Putamen (tissue), 1 donor: Measurements from ENCODE around the gene FOXA3.

Experiments used
- DNase-seq: peaks from one replicate; pipeline ENCODE4 v3.0.0-alpha.2; 2016; ENCODE audit warnings: low spot score

Gene FOXA3

DNA sequence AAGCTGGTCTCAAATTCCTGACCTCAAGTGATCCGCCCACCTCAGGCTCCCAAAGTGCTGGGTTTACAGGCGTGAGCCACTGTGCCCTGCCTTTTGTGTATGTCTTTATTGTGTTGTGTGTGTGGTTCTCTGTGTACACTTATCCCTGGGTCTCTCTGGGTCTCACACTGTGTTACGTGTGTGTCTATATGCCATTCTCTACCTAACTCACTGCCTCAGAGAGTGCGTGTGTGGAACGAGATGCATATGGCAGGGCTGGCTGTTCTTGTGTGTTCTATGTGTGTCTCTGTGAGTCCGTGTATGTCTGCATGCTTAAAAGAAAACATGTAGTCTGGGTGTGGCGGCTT is 10.5 kb downstream of the FOXA3 start:
- DNase-seq, result no peak

- DNase-seq, result no peak
Observed at GRCh38 chr19:45876161-45876410, 12.0 kb downstream of the FOXA3 start.

- no peak for DNase-seq
Observed at GRCh38 chr19:45876411-45877197, 12.5 kb downstream of the FOXA3 start.

- no peak for DNase-seq
Observed at GRCh38 chr19:45878043-45878794, 14.1 kb downstream of the FOXA3 start.

DNA sequence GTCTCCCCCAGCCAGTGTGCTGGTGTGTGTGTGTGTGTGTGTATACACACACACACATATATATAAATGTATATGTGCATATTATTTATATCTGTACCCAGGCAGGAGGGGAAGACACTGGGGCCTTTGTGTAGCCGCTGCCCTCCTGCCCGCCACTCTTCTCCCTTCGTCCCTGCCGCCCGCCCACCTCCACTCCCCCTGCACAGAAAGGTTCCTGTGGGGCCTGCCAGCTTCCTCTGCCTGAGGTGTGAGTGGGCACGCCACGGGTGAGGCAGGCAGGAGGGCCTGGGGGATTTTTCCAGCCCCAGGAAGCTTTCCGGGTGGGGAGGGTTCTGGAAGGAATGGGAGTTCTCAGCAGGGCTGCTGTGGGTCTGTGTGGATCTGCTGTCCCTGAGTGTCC is 14.9 kb downstream of the FOXA3 start:
- DNase-seq, result no peak

DNA sequence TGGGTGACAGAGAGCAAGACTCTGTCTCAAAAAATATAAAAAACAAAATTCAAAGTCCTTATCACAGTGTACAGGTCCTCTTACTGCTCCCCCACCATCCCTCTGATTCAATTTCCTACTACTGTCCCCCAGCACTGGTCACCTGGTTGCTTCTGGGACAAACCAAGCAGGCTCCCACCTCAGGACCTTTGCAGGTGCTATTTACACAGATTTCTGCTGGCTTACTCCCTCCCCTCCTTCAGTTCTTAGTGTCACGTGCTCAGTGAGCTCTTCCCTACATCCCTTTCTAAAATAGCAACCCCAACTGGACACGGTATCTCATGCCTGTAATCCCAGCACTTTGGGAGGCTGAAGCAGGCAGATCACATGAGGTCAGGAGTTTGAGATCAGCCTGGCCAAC is 15.8 kb downstream of the FOXA3 start:
- DNase-seq, result no peak

GRCh38 chr19:45881082-45881908 is 17.2 kb downstream of the FOXA3 start:
- no peak for DNase-seq

DNA sequence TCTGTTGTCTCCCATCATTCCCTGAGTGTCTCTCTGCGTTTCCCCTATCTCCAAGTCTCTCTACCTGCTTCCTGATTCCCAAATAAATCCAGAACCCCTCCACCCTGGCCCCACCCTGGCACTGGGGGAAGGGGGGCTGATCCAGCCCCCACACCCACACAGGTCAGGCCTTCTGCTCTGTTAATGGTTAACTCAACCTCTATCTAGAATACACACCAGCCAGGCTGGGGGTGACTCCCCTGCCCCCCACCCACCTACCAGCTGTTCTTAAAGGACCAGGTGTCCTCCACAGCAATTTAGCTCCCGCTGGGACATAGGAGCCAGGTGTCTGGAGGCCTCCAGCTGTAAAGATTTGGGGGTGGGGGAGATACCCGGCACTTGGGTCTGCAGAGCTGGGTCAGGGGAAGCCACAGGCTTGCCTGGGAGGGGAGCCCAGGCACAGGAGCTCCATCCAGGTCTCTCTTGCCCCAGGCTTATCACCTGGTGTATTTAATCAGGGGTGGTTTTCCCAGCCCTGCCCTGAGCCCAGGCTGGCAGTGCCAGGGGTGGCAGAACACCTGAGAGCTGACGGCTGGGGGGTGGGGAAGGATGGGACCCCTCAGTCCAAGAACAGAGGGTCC is 17.9 kb downstream of the FOXA3 start:
- no peak for DNase-seq

- peak; percentile 41 for DNase-seq
Observed at GRCh38 chr19:45882652-45883585, 18.8 kb downstream of the FOXA3 start.

DNA sequence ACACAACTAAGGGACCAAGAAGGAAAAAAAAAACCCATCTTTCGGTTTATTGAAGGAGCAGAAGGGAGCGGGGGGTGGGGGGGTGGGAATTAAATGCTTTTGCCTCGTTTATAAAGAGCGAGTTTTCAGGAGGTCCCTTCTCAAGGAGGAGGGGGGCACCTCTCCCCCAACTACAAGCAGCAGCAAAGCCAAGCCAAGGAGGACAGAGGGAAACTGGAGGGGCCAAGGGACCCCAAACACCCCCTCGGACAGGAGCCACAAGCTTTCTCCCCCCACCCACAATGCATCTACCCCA is 19.4 kb downstream of the FOXA3 start:
- no peak for DNase-seq

DNA sequence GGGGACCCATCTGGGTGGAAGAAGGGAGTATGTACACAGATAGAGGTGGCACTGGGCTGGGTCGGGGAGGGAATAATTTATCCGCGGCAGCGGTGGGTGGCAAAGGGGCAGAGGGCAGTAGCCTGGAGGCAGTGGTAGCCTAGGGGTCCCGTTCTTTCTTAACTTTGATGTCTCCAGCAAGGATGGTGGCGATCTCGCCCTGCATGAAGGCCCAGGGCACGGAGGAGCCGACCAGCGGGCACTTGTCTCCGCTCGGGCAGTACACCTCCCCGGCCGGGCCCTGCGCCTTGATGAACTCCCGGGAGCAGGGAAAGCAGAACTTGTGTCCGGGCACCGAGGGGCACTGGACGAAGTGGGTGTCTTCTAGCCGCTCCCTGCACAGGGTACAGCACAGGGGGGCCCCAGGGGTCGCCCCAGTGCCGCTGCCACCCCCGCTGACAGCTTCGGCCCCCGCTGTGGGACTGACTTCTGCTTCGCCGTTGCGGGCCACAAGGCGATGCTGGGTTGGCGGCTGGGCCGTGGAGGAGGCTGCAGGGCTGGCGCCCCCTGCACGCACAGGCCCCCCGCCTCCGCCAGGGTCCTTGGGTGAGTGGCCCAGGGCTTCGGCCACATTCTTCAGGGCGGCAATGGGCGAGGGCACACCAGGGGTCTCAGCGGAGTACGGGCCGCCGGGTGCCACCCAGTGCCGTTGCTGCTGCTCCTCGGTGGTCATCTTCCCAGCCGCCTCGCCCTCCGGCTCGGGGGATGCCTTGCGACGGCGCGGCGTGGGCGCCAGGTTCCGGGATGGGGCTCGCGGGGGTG is 20.0 kb downstream of the FOXA3 start:
- no peak for DNase-seq

DNA sequence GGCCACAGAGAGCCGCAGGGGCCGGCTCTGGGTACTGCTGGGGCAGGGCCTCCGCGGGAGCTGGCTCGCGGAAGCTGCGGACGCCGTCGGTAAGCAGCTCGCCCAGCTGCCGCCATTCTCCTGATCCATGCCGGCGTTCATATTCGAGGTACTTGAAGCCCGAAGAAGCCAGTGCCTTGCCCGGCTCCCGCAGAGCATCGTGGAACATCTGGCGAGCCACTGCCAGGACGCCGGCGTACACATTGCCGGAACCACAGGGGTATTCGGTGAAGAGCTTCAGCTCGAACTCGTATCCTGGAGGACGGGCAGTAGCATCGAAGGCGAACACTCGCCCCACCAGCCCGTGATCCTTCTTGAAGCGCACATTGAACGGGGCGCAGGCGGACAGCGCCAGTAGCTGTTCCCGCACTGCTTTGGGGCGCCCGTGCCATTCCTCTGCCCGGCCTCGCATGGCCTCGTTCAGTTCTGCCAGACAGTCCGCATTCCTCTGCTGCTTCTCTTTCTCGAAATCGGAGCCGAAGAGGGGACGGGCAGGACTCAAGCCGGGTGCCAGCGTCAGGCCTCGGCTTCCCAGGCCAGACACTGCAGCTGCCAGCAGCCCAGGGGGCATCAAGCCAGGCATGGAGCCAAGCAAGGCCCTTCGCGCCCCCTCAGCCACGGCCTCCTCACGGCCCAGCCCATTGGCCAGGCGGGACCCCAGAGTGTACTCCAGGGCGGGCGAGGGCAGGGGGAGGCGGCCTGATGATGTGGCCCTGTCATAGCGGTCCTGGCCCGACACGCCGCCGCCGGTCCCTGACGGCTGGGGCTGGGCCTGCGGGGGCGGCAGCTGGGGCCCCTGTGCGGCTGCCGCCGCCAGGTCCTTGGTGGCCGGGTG is 20.8 kb downstream of the FOXA3 start:
- DNase-seq, result no peak

GRCh38 chr19:45885556-45886426 is 21.7 kb downstream of the FOXA3 start, which contains the start of gene IRF2BP1:
Gene IRF2BP1 (minus strand): TSS chr19:45886141. CDS start chr19:45885774, 367 bp downstream.
- DNase-seq, result peak; percentile 94

- DNase-seq, result peak; percentile 94
Observed at GRCh38 chr19:45886427-45887199, 22.5 kb downstream of the FOXA3 start.

- no peak for DNase-seq
Observed at GRCh38 chr19:45887200-45887710, 23.1 kb downstream of the FOXA3 start.

GRCh38 chr19:45889210-45889885 is 25.2 kb downstream of the FOXA3 start:
- no peak for DNase-seq

DNA sequence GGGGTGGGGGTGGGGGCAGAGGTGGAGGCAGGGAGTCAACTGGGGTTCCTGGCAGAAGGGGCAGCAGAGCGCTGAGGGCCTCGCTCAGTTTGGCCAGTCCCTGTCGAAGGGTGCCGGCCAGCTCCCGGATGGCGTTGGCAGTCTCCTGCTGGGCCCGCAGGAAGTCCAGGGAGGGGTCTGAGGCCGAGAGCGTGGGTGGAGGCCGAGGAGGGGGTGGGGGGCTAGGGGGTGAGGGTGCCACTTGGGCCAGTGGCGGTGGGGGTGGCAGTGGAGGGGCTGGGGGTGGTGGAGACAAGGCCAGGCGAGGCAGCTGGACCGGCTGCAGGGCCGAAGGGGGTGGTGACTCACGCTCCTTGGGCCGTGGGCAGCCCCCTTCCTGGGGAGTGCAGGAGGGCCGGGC is 26.8 kb downstream of the FOXA3 start:
- no peak for DNase-seq
